ENCODE results near the gene ACYP2.

Gene ACYP2

GRCh38 chr2:54166121-54166773 lies 50.8 kb downstream of the ACYP2 start:
- no peaks in the 10 kb centered on the region for H3K79me2 ChIP-seq (ENCODE audit: insufficient read depth, low read length)
- no peak overlapping the region for H3K9ac ChIP-seq (ENCODE audit: low read length)
- H3F3A ChIP-seq (ENCODE audit: insufficient read depth): no peaks in the 10 kb centered on the region
- TF ChIP-seq CTCF (IDR thresholded peaks at IDR 0.05; ENCODE audit: insufficient read depth, low read length, poor library complexity, severe bottlenecking): no peak
- TF ChIP-seq EZH2phosphoT487 (conservative IDR thresholded peaks at IDR 0.05; ENCODE audit: low read length): no peak
- H2AFZ ChIP-seq (ENCODE audit: low read depth, low read length, severe bottlenecking): no peak overlapping the region
- no peaks in the 10 kb centered on the region for H3K9me3 ChIP-seq (ENCODE audit: insufficient read depth, low read length)
- H3K27me3 ChIP-seq (ENCODE audit: low read length): no peaks in the 10 kb centered on the region
- no peak overlapping the region for H3K4me2 ChIP-seq (ENCODE audit: low read depth, low read length, poor library complexity, severe bottlenecking)
- no peaks in the 10 kb centered on the region for H4K20me1 ChIP-seq (ENCODE audit: low read depth, low read length)
- H3K4me3 ChIP-seq (ENCODE audit: insufficient read depth, low read length, poor library complexity, severe bottlenecking): no peak overlapping the region
- no peaks in the 10 kb centered on the region for H3K36me3 ChIP-seq (ENCODE audit: low read length)
- H3K9me2 ChIP-seq (replicated peaks; ENCODE audit: insufficient read depth, low read length): no peaks in the 10 kb centered on the region
- H3K27ac ChIP-seq (ENCODE audit: low read depth, low read length): no peak overlapping the region

GRCh38 chr2:54176577-54176976 lies 61.2 kb downstream of the ACYP2 start:
- Histone ChIP-seq H3K9me3 (ENCODE audit: insufficient read depth, low read length) (no peaks in the 10 kb centered on the region), H3K36me3 (ENCODE audit: low read length) (no peaks in the 10 kb centered on the region), H2AFZ (ENCODE audit: low read depth, low read length, severe bottlenecking) (no peak overlapping the region), H3F3A (ENCODE audit: insufficient read depth) (no peaks in the 10 kb centered on the region), H3K9ac (ENCODE audit: low read length) (no peak overlapping the region), H3K79me2 (ENCODE audit: insufficient read depth, low read length) (no peaks in the 10 kb centered on the region), H4K20me1 (ENCODE audit: low read depth, low read length) (no peaks in the 10 kb centered on the region), H3K9me2 (replicated peaks; ENCODE audit: insufficient read depth, low read length) (no peaks in the 10 kb centered on the region), H3K4me3 (ENCODE audit: insufficient read depth, low read length, poor library complexity, severe bottlenecking) (no peak overlapping the region), H3K27ac (ENCODE audit: low read depth, low read length) (no peak overlapping the region), H3K4me2 (ENCODE audit: low read depth, low read length, poor library complexity, severe bottlenecking) (no peak overlapping the region), H3K27me3 (ENCODE audit: low read length) (no peaks in the 10 kb centered on the region)
- TF ChIP-seq EZH2phosphoT487 (conservative IDR thresholded peaks at IDR 0.05; ENCODE audit: low read length) (no peak), CTCF (IDR thresholded peaks at IDR 0.05; ENCODE audit: insufficient read depth, low read length, poor library complexity, severe bottlenecking) (no peak)

GRCh38 chr2:54183281-54183680 lies 67.9 kb downstream of the ACYP2 start:
- H2AFZ ChIP-seq (ENCODE audit: low read depth, low read length, severe bottlenecking): no peak overlapping the region
- H3K9me2 ChIP-seq (replicated peaks; ENCODE audit: insufficient read depth, low read length): no peaks in the 10 kb centered on the region
- no peaks in the 10 kb centered on the region for H3F3A ChIP-seq (ENCODE audit: insufficient read depth)
- no peaks in the 10 kb centered on the region for H3K9me3 ChIP-seq (ENCODE audit: insufficient read depth, low read length)
- no peak overlapping the region for H3K9ac ChIP-seq (ENCODE audit: low read length)
- TF ChIP-seq CTCF (IDR thresholded peaks at IDR 0.05; ENCODE audit: insufficient read depth, low read length, poor library complexity, severe bottlenecking): no peak
- no peak for TF ChIP-seq EZH2phosphoT487 (conservative IDR thresholded peaks at IDR 0.05; ENCODE audit: low read length)
- H3K27ac ChIP-seq (ENCODE audit: low read depth, low read length): no peak overlapping the region
- no peaks in the 10 kb centered on the region for H3K36me3 ChIP-seq (ENCODE audit: low read length)
- H3K27me3 ChIP-seq (ENCODE audit: low read length): no peaks in the 10 kb centered on the region
- no peak overlapping the region for H3K4me2 ChIP-seq (ENCODE audit: low read depth, low read length, poor library complexity, severe bottlenecking)
- H4K20me1 ChIP-seq (ENCODE audit: low read depth, low read length): no peaks in the 10 kb centered on the region
- no peaks in the 10 kb centered on the region for H3K79me2 ChIP-seq (ENCODE audit: insufficient read depth, low read length)
- H3K4me3 ChIP-seq (ENCODE audit: insufficient read depth, low read length, poor library complexity, severe bottlenecking): no peak overlapping the region
